GM20431 (cell line): ENCODE data around the gene FLNA.

Experiments used
- in situ Hi-C: fragments of 300-500 bp; cut with MseI, MboI; formaldehyde crosslinking; loops from one replicate; pipeline ENCODE4 v1.15.0; 2020; ENCODE audit warnings: low sequenced_read_pairs; ENCODE audit not compliant: unreplicated experiment

The FLNA gene

GRCh38 chrX:154363706-154364439 lies 10.6 kb downstream of the FLNA start:
- in situ Hi-C loops = no loop called here

DNA sequence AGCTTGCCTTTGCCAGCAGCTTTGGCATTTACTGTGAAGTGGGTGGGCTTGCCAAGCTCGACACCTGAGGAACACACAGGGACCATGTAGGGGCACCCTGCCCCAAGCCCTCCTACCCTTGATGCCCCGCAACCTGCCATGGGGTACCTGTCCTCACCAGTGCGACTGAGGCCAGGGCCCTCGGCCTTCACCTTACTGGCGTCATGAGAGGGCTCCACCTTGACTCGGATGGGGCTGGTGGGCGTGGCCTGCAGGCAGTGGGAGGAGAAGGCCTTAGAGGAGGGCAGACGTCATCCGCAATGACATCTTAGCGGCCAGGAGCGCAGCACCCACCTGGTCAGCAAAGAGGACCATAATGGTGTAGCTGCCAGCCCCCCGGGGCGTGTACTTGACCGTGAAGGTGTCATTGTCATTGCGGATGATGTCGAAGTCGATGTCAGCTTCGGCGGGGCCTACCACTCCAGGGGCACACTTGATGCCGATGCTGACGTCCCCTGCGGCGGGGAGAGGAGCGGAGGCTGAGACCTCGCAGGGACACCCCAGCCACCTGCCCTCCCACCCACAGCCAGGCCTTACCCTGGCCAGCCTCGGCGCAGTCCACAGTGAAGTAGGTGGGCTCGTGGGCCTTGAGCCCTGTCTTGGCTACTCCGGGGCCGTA lies 12.2 kb downstream of the FLNA start:
- in situ Hi-C loops = no loop called here

DNA sequence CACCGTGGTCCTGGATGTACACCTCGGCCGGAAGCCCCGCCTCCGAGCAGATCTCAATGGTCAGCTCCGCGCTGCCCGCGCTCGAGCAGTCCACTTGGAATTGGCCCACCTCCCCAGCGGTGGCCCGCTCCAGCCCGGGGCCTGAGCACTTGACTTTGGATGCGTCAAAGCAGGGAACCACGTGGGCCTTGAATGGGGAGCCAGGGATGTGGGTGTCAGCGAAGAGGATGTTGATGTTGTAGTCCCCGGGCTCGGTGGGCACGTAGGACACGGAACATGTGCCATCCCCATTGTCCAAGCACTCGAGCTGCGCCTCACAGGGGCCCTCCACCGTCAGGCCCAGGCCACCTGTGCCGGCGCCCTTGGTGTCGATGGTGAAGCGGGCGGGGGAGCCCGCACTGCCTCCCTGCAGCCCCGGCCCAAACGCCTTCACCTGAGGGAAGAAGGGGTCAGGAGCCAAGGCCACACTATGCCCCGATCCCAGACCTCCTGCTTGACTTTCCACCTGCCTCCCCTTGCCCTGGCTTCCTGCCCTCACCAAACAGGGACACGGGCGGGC lies 14.2 kb downstream of the FLNA start:
- in situ Hi-C loops = no loop called here

DNA sequence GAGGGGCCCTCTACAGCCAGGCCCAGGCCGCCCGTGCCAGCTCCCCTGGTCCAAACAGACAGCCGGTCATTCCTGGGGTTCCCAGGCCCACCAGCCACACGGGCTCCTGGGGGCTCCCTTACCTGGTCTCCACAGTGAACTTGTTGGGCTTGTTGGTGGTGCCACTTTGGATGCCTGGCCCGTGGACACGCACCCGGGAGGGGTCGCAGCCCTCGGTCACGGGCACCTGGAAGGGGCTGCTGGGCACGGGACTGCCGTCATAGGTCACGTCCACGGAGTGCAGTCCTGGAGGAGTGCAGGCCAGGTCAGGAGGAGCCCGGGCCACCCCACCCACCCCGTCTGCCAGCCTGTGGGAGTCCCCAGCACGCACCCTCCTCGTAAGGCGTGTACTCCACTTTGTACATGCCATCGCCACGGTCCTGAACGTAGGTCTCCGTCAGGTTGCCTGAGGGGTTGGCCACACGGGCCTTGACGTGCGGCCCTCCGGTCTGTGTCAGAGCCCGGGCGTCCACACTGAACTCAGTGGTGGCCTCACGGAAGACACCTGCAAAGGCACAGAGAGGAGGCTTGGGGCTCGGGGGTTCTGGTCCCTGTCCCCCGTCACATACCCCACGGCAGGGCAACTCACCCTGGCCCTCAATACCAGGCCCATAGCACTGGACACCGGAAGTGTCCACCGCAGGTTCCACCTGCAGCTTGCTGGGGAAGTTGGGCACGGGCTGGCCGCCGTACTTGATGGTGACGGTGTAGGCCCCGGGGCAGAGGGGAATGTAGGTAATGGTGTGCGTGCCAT lies 14.9 kb downstream of the FLNA start:
- in situ Hi-C loops = no loop called here

GRCh38 chrX:154358829-154359228 lies 15.6 kb downstream of the FLNA start:
- in situ Hi-C loops = no loop called here

DNA sequence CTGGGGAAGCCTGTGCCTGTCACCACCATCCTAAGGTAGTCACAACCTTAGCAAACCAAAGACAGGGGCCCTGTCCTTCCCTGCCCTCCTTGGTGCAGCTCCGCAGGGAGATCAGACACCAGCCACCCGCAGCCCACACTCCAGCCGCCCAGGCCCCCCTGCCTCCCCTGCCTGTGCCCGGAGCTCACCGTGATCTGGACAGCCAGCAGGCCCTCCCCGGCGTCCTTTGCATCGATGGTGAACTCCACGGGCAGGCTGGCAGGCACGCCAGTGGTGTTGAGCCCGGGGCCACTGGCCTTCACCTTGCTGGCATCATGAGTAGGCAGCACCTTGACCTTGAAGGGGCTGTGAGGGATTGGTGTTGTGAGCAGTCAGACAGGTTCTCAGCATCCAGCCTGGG lies 16.4 kb downstream of the FLNA start:
- in situ Hi-C loops = no loop called here

- in situ Hi-C loops = no loop called here
These were observed 17.2 kb downstream of the FLNA start for GRCh38 chrX:154357205-154357604.

GRCh38 chrX:154356596-154356995 lies 17.8 kb downstream of the FLNA start:
- in situ Hi-C loops = no loop called here

GRCh38 chrX:154355776-154356140 lies 18.7 kb downstream of the FLNA start:
- in situ Hi-C loops = no loop called here

DNA sequence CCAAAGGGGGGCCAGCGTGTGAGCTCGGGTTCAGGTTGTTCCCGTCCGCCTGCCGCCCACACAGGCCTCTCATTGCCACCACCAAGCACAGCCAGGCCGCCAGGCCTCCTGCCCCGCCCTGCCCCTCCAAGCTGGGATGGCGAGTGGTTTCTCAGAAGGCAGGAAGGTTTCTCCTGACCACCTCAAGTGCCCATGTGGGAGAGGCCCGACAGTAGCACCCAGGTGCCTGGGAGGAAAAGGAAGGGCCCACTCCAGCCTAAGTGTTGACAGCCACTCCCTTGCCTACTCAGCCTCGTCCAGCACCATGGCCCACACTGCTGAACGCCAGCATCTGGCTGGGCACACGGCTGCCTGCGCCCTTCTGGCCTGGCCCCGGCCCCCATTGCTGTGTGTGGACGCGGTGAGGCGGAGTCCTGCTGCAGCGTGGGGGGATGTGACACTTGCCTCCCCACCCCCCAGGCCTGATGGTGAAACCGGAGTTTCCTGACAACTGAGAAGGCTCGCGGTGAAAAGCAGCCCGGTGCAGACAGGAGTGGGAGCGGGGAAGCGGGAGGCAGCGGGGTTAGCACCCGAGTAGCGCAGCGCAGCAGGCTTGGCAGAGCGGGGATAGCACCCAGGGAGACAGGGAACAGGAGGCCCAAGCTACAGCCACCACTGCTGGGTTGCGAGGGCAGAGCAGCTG lies 19.2 kb downstream of the FLNA start:
- in situ Hi-C loops = no loop called here

GRCh38 chrX:154354516-154354915 lies 19.9 kb downstream of the FLNA start:
- in situ Hi-C loops = no loop called here

GRCh38 chrX:154354013-154354412 lies 20.4 kb downstream of the FLNA start:
- in situ Hi-C loops = no loop called here

DNA sequence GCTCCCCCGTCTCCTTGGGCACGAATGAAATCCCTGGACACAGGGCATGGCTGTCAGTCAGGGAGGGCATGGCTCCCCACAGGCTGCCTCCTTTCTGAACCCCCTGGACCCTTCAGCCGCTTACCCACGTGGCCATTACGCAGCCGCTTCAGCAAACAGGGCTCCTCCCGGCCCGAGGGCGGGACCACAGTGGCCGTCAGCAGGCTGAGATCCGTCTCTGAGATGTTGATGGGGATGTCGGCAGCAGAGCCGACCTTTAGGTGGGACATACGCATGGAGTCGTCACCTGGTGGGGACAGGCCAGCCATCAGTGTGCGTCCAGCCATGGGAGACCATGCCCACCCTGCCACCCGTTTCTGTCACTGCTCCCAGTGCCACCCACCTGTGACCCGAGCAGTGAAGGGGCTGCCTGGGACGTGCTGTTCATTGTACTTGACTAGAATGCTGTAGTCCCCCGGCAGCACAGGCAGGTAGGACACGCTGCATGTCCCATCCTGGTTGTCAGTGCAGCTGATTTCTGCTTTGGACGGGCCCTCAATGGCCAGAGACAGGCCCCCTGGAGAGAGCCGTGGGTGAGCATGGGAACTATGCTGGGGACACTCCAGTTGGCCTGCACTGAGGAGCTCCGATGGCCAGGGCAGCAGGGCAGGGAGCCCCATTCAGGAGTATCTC lies 21.1 kb downstream of the FLNA start:
- in situ Hi-C loops = no loop called here

- in situ Hi-C loops = no loop called here
These were observed 22.0 kb downstream of the FLNA start for GRCh38 chrX:154352466-154352865.

- in situ Hi-C loops = no loop called here
These were observed 22.4 kb downstream of the FLNA start for GRCh38 chrX:154352012-154352401.

DNA sequence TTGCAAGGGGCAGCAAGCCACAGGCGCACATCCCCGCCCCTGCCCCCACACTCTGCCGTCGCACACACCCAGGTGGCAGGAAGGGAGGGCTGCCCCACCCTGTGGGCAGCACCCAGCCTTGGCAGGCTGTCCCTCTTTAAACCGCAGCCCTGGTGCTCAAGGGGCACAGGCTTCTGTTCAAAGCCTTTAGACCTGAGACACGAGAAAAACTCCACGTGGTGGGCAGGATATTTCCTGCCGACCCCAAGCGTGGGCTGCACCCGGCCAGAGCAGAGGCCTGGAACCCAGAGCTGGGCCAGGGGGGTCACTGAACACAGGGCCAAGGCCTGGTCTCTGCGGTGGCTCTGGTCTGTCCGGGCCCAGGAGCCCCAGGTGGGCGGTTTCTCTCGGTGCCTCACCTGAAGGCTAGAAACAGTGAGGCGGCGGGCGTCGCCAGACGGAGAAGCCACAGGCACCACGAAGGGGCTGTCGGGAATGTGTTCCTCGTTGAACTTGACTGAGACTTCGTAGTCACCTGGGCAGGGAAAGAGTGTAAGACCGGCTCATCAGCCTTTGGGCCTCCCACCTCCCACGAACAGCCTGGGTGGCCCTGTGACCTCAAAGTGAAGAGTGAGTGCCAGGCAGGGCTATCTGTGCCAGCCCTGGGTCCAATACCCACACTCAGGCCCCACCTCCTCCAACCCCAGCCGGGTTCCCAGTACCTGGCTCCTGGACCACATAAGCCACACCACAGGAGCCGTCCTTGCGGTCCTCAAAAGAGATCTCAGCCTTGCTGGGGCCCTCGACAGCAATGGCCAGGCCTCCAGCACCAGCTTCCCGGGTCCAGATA lies 23.0 kb downstream of the FLNA start:
- in situ Hi-C loops = no loop called here

GRCh38 chrX:154350429-154351182 lies 23.8 kb downstream of the FLNA start:
- in situ Hi-C loops = no loop called here

- in situ Hi-C loops = no loop called here
These were observed 24.5 kb downstream of the FLNA start for GRCh38 chrX:154349979-154350378.
